Activated T-cell treated with anti-CD3 and anti-CD28 coated beads for 24 hours (primary cell): Measurements from ENCODE around the gene CLDN20.

ENCODE experiments used
- DNase-seq: peaks from one replicate; pipeline ENCODE4 v3.0.0-alpha.2; 2020; ENCODE audit warnings: low read depth

The CLDN20 gene

DNA sequence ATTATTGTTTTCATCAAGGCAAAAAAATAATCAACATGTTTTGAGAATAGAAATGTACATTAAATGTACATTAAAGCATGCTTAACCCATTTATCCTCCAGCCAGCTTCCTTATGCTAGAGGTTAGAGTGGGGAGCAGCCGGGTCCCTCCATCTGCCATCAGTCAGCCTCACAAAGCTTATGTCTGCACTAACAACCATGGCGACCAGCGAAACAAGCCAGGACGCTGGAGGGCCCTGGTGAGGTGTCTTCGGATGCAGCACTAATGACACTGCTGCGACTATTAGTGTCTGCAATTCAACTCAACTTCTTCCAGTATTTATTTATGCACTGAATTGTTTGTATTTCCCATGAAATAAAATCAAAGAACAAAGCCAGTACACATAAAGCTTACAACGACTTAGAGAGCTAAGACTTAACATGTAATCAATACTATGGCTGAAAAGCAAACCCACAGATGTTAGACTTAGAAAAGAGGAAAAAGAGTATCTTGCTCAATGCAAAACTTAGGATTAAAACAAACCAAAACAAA is 6.8 kb downstream of the CLDN20 start:
- no peak for DNase-seq

GRCh38 chr6:155271145-155271544 is 7.3 kb downstream of the CLDN20 start:
- DNase-seq = no peak

GRCh38 chr6:155272353-155273232 is 8.8 kb downstream of the CLDN20 start:
- no peak for DNase-seq

DNA sequence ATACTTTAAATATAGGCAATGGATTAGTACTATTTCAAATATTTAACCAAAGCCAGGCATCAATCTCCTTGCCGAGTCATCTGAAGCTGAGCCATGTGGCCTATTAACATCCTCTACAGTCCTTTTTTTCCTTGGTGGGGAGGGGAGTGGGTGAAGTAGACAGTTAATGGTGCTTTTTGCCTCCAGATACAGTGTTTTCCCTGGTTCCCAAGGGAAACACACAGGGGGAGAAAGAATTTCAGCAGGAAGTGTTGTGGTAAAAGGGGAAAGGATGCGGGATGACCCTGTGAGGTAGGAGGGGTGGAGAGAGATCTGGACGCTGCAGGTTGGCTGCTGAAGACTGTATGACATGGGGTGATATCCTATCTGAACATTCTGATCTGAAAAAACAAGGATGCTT is 9.6 kb downstream of the CLDN20 start:
- no peak for DNase-seq

DNA sequence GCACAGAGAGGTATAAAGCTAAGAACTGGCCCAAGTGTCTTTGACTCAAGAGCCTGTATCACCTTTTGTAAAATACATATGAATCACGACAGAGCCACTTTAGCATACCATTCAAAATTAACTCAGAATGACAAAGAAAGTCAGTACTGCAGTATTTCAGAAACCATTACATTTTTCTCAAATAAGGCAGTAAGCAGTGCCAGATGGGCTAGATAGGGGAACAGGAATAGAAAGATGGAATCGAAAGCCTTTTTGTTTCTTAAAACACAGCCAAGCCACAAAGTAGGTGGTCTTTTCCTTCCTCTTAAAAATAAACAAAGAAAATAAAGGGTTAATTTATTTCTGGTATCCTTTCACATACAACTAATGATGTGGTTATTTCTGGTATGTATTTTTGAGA is 10.3 kb downstream of the CLDN20 start:
- DNase-seq = no peak

DNA sequence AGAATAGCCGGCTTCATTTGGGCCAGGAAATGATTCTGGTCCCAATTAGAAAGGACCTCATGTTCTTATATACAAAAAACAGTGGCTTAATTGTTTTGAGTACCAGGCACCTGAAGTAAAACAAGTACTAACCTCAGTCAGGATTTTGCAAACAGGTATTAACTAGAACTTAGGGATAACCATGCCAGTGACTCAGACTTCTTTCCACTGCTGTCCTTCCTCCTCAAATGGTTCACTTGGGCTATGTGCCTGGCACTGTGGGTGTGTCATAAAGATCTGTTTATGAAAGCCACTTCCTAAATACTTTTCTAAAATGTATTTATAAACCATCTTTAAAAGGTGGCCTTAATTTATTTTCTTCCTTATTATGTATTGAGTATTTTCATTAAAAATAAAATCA is 10.7 kb downstream of the CLDN20 start:
- DNase-seq = no peak

GRCh38 chr6:155275808-155276480 is 12.1 kb downstream of the CLDN20 start:
- no peak for DNase-seq

DNA sequence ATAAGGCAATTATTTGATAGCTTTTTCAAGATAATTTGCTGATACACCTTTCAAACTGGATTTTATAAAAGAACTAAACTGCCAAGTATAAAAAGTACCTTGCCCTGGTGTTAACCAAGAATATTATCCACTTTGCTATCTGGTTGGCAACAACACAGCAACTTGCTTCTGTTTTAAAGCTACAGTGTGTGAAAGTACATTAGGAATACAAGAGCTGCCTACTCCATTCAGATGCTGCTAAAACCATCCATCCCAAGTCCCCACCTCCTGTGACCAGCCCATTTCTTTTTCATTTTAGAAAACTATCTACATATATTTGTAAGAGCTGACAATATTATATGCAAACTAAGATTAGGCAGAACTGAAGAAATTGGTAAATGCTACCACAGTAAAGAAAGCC is 12.8 kb downstream of the CLDN20 start:
- DNase-seq = no peak

DNA sequence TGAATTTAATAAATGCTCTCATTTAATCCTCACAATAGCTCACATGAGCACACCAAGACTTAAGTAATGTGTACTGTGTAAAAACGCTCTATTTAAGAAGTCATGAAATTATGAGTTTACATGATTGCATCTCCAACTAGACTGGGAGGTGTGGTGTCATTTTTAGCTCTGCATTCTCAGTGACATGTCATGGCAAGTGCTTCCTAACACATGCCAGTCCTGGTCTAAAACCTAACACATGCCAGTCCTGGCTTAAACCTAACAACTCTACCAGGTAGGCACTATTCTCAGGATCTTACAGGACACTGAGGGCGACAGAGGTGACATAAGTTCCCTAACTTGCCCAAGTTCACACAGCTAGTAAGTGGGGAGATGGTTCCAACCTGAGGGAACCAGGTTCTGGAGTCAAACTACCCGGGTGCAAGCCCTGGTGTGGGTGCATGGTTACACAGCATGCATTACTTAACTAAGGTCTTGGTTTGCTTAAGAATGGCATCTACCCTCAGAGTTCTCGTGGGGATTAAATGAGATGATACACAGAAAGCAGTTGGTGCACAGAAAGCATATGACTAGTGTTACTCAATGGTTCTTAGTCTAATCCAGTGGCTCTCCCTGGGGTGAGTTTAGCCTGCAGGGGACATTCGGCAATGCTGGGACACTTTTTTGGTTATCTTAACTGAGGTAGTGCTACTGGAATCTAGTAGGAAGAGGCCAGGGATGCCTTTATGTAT is 14.7 kb downstream of the CLDN20 start:
- no peak for DNase-seq

DNA sequence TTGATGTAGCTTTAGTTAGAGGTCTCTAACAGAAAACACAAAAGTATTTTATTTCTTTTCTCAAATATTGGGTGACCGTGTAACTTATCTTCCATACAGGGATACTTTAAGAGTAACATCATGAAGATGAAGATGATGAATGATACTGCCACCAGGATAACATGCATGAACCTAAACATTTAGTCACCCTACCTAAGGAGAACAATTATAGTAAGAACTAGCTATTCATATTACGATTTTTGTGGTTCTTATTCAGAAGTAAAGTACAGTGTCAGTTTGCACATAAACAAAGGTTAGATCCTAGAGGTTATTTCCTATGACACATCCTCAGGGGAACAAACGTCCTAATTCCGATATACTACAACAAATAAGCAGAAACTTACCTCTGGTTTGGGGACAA is 21.0 kb downstream of the CLDN20 start:
- no peak for DNase-seq

- no peak for DNase-seq
Measured at GRCh38 chr6:155287762-155288161, 23.9 kb downstream of the CLDN20 start.

DNA sequence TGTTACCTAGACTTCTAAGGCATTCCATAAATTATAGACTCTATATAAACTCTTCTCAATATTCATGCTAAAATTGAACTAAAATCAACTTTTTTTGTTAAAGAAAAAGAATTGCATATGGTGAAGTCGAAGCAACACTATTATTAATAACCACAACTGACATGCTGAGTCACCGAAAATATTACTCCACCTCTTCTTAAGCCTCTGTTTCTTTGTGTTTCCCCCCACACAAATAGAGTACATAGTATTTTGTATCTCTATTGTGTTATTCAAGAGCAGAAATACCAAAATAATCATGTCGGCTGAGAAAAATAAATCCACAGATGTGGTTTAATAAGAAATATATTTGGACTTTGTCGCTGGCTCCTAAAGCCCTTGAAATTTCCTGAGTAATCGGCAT is 26.7 kb downstream of the CLDN20 start:
- DNase-seq = no peak

DNA sequence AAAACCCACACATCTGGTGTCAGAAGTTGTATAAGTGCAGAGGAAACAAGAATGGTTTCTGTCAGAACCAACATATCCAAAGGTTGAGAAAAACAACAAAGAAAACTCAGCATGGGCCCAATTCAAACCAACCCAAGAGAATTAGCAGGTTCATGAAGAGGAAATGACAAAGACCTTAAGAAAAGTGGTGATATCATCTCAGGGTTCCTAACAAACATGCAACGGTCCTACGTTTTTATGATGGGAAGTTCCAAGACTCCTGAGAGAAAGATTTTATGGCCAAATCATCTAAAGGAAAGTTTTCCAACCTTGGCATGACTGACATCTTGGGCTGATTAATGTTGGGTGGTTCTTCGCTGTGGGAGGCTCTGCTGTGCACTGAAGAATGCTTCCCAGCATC is 27.5 kb downstream of the CLDN20 start:
- DNase-seq = no peak

- DNase-seq = no peak
Measured at GRCh38 chr6:155292711-155293110, 28.9 kb downstream of the CLDN20 start.

DNA sequence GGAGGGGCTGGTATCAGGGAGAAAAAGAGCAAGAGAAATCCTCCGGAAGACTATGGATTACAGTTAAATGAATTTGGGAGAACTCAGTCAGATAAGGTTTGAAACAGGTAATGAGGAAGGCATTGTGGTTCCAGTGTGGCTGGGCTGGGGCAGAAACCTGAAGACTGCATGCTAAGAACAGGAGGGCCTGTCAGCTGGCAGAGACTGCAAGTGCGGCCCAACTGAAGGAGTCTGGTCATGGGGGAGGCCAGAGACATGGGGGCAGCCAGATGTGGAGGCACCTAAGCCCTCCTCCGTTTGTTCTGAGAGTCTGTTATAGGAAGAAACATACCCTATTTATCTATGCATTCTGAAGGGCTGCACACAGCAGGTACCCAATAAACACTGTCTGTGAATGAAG is 33.9 kb downstream of the CLDN20 start:
- no peak for DNase-seq

DNA sequence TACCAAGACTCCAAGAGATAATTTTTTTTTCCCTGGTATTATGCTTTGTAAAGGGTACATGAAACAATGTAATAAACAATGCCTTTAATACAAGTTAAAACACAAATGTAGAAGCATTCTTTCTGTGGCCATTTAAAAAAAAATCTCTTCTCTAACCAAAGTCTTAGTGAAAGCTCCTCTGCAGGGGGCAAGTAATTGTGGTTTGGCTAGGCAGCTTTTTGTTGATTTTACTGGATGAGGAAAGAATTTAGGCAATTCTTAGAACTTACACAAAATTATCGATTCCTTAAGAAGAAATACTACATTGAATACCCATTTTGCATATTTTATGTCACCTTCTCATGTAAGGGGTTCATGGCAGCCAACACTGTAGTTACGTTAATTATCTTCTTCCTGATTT is 38.1 kb downstream of the CLDN20 start:
- no peak for DNase-seq

DNA sequence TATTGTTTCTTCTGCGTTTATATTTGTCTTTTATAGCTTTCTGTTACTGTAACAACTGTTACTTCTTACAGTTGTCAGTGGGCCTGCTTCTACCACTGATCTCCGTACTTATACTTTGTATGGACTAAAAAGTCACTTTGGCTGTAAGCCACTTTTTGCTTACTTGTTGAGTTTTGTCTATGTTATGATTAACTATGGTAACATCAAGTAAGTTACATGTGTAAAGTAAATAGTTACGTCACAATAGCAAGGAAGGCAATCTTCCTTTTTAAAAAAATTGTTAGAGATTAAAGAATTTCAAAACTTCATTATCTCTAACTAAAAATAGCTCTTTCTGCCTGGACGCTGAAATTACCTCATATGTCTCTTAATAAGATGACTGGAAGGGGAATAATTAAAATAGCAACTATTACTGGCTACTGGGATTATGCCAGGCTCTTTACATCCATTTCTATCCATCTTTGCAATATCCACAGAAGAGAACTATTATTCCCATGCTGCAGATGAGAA is 39.6 kb downstream of the CLDN20 start:
- no peak for DNase-seq

DNA sequence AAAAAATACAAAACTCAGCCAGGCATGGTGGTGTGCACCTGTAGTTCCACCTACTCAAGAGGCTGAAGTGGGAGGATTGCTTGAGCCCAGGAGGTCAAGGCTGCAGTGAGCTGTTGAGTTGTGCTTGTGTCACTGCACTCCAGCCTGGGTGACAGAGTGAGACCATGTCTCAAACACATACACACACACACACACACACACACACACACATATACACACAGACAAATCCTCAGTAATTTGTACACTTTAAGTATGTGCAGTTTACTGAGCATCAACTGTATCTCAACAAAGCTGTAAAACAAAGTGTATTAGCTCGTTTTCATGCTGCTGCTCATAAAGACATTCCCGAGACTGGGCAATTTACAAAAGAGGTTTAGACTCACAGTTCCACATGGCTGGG is 43.1 kb downstream of the CLDN20 start:
- no peak for DNase-seq

GRCh38 chr6:155309150-155309549 is 45.3 kb downstream of the CLDN20 start:
- no peak for DNase-seq

- DNase-seq = no peak
Measured at GRCh38 chr6:155310596-155310995, 46.8 kb downstream of the CLDN20 start.

GRCh38 chr6:155311086-155311485 is 47.3 kb downstream of the CLDN20 start:
- no peak for DNase-seq

DNA sequence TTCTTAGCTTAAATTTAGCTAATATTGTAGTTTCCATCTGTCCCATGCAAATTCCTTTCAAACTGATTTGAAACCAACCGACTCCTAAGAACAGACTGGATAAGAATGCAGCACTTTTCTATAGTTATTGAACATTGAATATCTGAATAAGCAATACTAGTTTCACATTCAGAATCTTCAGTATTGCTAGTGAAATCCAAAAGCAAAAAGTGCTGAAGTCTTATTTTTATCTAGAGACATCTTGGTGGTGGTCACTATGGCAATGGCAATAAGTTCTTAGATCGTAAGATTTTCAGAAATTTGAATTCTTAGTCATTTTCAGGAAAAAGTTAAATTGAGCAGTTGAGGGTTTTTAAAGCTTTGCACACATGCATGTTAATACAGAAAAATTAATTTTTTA is 47.8 kb downstream of the CLDN20 start:
- DNase-seq = no peak
